Measurements from ENCODE around the gene HDGF.

HDGF gene

GRCh38 chr1:156712626-156713025 is 38.8 kb downstream of the HDGF start:
- DNase-seq, result no peak

DNA sequence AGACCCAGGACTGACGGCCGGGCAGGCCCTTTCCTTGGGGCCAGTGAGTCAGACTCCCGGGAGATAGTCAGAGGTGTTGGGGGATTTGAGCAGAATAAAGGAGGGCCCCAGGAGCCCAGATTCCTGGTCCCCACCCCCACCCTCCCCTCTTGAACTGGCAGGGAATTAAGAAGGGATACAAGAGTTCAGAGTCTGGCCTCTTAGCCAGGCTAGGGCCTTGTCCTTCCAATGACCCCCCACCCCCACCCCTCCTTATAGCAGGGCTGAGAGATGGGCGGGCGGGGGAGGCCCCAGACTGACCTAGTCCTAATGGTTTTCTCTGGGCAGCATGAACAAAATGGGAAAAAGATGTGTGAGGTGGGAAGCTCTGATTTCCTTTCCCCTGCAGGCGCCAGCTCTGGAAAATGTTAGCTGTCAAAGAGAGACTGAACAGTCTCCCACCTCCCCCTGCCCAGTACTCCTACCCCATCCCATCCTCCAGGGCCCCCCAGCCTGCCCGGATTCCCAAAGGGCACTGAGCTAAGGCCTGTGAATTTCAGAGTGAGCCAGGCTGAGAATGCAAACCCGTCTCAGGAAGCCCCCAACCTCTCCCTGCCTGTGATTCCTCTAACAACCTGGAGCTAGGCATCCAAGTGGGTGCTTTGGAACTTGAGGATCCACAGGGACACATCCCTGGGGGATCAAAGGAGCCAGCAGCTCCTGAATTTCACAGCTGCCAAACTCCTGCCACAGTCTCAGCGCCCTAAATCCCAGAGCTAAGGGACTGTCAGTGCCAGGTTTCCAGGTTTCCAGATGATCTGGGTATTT is 40.3 kb downstream of the HDGF start:
- no peak for DNase-seq

DNA sequence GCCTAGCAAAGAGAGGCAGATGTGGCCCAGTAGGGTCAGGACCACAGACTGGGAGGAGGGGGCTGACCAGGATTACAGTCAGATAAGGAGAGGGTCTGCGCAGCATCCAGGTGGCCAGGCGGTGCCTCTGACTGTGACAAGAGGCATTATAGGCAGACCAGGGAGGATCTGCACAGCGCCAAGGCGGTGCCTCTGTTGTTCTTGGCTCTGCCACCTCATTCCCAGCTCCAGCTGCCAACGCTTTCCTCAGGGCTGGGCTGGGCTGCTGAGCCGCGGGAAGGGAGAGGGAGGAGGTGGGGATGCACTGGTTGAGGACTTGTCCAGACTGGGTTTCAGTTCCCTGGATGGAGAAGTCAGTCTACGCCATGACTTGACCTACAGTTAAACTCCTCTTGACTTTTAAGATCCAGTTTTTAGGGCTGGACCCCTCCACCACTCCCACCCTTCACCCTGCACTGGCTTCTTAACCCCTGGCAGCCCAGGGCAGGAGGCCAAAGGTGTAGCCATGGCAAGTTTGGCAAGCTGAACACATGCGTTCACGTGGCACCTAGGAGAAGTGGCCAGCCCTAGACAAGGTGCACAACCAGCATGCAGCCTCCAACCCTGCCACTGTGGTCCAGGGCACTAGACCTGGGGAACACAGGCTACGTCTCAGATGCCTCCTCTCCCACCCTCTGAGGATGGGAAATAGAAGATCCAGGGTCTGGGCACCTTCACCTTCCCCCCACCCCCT is 41.6 kb downstream of the HDGF start:
- no peak for DNase-seq

DNA sequence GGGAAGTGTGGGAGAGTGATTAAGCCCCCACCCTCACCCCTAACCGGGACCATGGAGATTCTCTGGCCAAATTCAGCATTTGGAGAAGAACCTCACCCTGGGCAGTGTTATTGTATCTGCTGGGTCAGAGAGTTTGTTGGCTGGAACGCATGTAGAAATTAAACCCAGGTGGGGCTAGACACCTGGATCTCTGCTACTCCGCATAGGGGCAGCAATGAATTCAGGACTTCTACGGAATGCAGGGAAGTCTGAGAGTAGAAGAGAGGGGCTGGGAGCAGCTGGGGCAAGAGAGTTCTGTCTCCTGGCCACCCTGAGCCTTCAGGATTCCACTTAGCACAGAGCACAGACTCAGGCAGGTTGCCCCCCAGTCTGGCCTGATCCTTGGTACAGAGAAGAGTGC is 42.4 kb downstream of the HDGF start:
- DNase-seq, result no peak

GRCh38 chr1:156708218-156708661 is 43.2 kb downstream of the HDGF start:
- no peak for DNase-seq

- DNase-seq, result no peak
These were observed 43.9 kb downstream of the HDGF start for GRCh38 chr1:156707417-156708217.

DNA sequence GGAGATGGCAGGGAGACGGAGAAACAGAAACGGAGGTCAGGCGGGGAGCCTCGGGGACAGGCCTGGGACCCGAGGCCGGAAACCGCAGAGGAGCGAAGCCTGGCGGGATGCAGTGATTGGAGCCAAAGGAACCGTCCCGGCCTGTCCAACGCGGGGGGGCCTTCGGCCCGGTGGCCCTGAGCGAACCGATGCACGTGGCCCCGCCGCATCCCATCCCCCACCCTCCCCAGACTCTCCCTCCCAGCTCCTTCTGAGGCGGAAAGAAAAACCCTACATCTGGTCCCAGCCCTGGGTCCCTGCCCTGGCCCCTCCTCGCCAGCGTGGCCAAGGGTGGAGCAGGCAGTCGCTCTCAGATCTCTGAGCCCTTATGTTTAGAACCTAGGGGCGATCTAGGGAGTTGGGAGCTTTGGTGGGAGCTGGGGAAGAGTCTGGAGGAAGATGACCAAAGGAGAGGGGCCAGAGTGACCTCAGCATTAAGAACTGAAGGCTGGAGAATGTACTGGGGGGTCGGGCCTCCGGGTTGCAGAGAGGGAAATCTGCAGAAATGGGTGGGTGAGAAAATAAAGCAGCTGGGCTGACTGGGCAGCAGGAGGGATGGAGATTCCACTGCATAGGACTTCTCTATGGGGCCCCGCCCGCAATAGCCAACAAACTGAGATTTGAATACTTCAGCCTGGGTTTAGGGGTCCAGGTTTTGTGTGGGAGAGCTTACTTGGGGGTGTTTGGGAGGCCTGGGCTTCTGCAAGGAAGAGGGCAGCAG is 44.6 kb downstream of the HDGF start:
- DNase-seq, result peak; percentile 10

DNA sequence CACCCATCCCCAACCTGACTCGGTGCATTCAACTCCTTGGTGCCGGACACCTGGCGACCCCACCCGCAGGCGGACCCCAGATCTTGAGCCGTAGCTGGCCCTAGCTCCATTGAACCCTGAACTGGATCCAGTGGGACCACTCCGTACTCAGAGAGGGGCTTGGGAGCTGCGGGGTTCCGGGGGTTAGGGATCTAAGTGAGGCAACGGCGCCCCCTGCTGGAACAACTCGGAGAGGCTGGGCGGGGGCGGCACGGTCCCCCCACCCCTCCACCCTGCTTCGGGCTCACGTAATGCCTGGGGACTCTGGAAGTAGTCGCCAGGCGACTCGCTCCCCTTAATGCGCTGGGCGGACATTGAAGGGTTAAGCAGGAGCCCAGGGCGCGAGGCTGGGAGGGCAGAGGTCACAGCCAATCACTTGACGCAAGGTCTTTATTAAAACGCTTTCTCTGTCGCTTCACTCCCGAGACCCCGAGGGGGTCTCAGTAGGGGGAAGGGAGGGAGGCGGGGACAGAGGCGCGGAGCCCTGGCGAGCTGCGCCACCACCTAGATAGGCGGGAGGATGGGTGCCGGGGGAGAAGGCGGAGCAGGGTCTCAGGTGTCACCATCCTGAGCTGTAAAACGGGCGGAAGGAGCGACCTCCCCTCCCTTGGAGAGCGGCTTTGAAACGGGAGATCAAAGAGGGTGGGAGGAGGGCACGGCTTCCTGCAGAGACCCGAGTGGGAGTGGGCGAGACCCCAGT is 45.4 kb downstream of the HDGF start:
- DNase-seq, result peak; percentile 77

DNA sequence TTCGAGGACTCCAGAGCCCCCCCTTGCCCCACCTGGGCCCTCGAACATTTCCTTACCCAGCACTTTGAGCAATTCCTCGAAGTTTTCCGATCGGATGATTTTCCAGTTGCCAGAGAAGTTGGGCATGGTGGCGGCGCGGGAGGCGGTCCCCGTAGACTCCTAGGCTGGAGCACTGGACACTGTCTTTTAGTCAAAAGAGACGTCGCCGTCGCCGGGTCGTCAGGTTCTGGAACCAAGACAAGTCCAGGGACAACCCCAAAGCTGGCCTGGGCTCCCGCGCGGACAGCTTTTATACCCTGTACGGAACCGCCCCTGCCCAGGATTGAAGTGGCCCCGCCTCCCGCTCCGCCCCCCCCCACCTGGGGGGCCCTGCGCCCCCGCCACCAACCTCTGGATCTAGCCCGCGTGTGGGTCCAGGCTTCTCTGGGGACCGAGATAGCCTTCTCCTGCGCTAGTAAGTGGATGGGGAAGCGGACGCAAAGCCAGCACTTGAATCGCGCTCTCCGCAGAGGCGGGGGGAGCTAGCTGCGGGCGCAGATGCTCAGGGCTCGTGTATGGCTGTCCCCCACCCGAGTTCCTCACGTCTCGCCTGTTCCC is 46.1 kb downstream of the HDGF start, which contains the start of gene CRABP2:
TSS of gene CRABP2 (minus strand) at position 263 of the 597 bp plus-strand sequence. CDS start at position 126, 137 bp downstream.
- DNase-seq, result peak; percentile 66

GRCh38 chr1:156704930-156705320 is 46.5 kb downstream of the HDGF start:
- DNase-seq, result no peak

DNA sequence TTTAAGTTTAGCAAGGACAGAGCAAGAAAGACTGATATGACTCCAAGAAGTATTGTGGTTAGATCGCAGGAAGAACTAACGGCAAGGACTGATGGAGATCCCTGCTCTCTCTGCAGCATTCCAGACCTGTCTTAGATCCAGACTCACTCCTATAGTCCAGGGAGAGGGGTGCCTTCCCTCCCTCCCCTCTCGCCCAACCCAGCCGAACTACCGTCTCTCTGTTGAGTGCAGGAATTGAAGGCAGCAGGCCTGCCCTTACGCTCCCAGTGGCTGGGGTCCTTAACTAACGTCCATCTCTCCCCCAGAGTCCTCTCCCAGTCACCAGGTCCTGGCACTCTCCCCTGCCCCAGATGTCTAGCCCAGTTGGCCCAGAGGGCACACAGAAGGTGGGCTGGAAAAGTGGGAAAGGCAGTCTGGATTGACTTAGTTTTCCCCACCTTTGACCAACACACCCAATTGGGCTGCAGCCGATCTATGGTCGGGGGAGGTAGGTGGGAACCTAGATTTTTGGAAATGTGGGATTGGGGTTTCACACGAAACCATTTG is 47.2 kb downstream of the HDGF start:
- DNase-seq, result no peak

DNA sequence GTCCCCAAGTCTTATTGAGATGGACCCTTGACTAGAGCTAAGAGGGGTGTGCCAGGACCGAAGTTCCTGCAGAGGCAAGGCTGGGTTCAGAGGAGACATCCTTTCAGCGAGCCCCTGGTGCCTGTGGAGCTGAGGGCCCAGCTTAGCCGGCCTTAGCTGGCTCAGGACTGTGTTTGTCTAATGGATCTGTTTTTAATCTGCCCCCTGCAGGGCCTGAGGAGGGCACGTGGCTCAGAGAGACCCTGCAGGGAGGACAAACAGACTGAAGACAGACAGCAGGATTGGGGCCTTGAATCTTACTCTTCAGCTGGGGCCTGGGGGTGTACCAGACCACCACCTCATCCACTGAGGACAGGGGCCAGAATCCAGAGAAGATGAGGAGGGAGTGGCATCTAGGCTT is 47.7 kb downstream of the HDGF start:
- DNase-seq, result no peak

GRCh38 chr1:156703336-156703735 is 48.1 kb downstream of the HDGF start:
- no peak for DNase-seq

GRCh38 chr1:156700736-156701531 is 50.5 kb downstream of the HDGF start:
- no peak for DNase-seq

GRCh38 chr1:156698995-156699394 is 52.5 kb downstream of the HDGF start:
- no peak for DNase-seq

DNA sequence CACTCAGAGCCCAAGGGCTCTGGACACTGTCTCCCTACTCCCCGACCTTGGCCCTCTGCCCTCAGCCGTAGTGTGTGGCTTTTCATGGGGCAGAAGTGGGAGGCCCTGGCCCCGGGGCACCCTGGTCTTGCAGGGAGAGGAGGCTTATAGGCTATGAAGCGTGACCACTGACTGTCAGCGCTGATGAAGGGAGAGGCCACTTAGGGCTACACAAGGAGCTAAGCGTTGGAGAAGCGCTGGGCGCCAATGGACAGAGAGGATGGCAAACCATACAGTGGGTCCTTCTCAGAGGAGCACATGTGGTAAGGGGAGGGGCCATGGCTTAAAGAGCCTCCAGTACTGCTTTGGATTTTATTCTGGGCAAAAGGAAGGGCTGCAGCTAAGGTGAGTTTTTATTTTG is 54.0 kb downstream of the HDGF start:
- no peak for DNase-seq

DNA sequence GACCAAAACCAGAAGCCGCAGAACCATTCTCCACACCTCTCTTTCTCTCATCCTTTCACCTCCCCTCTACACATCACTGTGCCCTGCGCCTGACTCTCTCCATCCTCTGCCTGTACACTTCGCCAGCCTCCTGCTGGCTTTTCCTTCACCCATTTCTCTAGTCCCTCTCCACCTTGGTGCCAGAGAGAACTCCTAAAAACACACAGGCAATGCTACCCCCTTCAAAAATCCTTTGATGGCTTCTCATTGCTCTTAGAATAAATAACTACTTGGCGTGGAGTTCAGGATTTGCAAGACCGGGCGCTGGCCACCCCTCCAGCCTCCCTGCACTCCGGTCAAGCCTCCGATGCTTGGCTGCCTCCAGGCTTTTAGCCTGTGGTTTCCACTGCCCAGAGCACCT is 54.7 kb downstream of the HDGF start:
- no peak for DNase-seq

DNA sequence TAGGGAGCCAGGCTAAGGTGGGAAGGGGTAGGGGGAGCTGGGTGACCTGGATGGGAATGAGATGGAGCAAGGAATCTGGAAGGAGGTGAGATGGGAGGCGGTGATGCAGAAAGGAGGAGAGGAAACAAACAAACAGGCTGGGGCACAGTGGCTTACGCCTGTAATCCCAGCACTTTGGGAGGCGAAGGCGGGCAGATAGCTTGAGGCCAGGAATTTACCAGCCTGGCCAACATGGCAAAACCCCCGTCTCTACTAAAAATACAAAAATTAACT is 56.8 kb downstream of the HDGF start:
- DNase-seq, result no peak

- DNase-seq, result no peak
These were observed 57.4 kb downstream of the HDGF start for GRCh38 chr1:156693848-156694689.
